NB4 (cell line): ENCODE measurements around the gene CAMK4.

ENCODE experiments used
- DNase-seq: peaks from one replicate; pipeline ENCODE4 v3.0.0; 2010; ENCODE audit warnings: low read depth
- H3K4me3 ChIP-seq: one replicate; pipeline ENCODE4 v1.5.1; 2011; ENCODE audit warnings: mild to moderate bottlenecking, low read depth, low read length, moderate library complexity
- CTCF ChIP-seq: IDR thresholded peaks from one replicate; pipeline ENCODE4 v1.5.1; 2012; ENCODE audit warnings: low read depth, low read length
- MYC ChIP-seq: IDR thresholded peaks from 2 replicates; pipeline ENCODE4 v1.6.1; 2011; ENCODE audit warnings: low read depth, low read length
- POLR2A ChIP-seq: IDR thresholded peaks from 2 replicates; pipeline ENCODE4 v1.6.1; 2011; ENCODE audit warnings: mild to moderate bottlenecking; ENCODE audit not compliant: insufficient read length; ENCODE audit errors: extremely low read depth
- TF ChIP-seq, protein P1 (sequence below): IDR thresholded peaks from 2 replicates; pipeline ENCODE4 v1.6.1; 2011; ENCODE audit warnings: low read depth, low read length

Gene CAMK4

DNA sequence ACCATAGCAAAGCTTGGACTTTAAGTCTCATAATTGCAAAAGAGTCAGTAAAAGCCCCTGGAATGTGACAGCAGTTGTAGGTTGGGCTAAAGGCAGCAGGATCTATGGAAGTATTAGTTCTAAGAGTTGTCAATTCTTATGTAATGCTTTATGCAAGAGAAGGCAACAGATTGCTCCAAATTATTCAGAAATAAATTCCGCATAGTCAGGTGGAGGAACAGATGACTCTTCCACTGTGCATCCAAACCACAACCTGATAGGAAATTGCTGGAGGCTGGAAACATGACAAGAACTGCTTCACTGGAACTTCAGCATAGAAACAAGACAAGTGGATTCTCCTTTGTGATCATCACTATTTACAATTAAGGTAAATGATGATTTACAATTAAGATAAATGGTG lies 187.1 kb downstream of the CAMK4 start:
- H3K4me3 ChIP-seq: no peak overlapping the region
- TF ChIP-seq POLR2A (no peak), MYC (no peak), CTCF (no peak)
- TF ChIP-seq, protein P1, sequence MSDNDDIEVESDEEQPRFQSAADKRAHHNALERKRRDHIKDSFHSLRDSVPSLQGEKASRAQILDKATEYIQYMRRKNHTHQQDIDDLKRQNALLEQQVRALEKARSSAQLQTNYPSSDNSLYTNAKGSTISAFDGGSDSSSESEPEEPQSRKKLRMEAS: no peak
- no peak for DNase-seq

DNA sequence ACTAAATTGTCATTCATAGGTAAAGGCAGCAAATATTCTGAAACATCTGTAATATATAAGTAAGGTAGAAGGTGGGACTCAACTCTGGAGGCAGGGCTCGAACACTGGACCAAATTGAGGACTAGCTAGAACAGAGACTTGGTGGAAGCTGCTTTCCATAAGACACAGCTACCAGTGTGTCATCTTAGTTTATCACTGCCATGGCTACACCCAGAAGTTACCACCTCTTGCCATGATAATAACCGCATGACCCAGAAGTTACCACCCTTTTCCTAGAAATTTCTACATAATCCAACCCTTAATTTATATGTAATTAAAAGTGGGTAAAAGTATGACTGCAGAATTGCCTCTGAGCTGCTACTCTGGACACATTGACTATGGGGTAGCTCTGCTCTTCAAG lies 188.4 kb downstream of the CAMK4 start:
- no peak overlapping the region for H3K4me3 ChIP-seq
- DNase-seq: no peak
- TF ChIP-seq POLR2A (no peak), CTCF (no peak)
- TF ChIP-seq, protein P1: no peak

DNA sequence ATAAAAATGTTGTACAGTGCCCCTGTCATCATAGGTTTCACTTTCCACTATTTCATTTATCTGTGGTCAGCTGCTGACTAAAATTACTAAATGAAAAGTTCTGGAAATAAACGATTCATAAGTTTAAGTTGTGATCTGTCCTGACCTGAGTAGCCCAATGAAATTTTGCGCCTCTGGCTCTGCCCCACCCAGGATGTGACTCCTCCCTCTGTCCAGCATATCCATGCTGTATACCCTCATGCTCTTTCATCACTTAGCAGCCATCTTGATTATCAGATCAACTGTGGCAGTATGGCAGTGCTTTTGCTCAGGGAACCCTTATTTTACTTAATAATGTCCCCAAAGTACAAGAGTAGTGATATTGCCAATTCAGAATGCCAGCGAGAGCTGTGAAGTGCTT lies 190.9 kb downstream of the CAMK4 start:
- DNase-seq: no peak
- H3K4me3 ChIP-seq: no peak overlapping the region
- no peak for TF ChIP-seq CTCF

DNA sequence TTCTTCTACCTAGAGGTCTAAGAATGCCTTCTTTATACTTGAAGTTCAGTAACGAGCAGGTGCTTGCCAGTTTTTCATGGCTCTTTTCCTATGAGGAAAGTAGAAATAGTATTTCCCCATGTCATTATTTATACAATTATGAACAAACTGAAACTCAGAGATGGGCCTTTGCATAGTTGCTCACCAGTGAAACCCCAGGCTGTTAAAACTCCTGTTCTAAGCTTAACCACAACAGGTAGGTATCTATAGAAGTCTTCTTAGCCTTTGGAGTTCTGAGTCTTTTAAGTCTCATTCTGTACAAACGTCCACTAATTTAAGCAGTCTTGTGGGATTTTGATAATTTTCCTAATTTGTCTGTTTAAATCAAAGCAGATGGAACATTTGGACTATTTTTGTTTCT lies 198.1 kb downstream of the CAMK4 start:
- no peak overlapping the region for H3K4me3 ChIP-seq
- TF ChIP-seq MYC (no peak), POLR2A (no peak), CTCF (no peak)
- TF ChIP-seq, protein P1: no peak
- DNase-seq: no peak

DNA sequence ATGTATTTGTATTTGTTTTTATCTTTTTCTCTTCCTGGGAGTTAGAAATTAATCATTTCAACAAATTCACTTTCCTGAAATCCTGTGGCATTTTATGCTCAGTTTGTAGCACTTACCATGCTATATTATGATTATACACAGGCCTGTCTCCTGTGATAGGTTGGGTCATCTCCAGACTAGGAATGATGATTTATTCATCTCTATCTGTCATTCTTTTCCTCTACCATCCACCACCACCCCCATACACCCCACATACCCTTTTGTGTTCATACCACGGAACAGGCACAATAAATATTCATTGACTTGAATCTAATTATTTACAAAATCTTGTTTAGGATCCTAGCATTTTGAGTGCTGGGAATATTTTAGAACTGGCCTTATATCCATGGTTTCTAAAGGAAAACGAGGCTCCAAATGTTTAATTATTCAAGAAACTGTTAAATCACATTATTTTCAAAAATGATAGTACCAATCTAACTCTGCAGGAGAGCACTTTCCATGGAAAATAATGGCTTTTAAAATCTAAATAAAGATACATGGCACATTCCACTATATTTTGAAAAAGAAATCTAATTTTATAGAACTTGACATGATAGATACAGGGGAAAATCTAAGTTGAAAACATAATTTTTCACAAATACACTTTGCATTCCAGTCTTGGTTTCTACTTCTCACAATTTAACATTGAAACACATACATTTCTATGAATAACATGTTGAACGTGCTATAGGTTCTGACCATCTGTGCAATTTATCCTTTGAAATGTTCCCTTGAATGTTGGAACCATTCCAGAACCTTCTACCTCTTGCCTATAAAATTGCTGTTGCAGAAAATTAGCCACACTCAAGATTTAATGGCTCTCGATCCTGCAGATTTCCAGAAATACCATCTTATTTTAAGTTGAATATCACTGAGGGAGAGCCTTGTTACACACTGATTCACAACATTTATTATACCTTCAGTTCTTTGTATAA lies 198.8 kb downstream of the CAMK4 start:
- TF ChIP-seq POLR2A (no peak), MYC (no peak), CTCF (no peak)
- TF ChIP-seq, protein P1: no peak
- H3K4me3 ChIP-seq: no peak overlapping the region
- DNase-seq: no peak

GRCh38 chr5:111425205-111425604 lies 201.0 kb downstream of the CAMK4 start:
- no peak overlapping the region for H3K4me3 ChIP-seq
- DNase-seq: no peak
- no peak for TF ChIP-seq MYC
- TF ChIP-seq, protein P1: no peak
- no peak for TF ChIP-seq CTCF
- no peak for TF ChIP-seq POLR2A
